HG02885 (cell line): ENCODE data around the gene CALML3.

Experiments used
- ATAC-seq: cut with Tn5 transposase; IDR thresholded peaks from one replicate; pipeline ENCODE4 v1.9.1; 2021; ENCODE audit warnings: mild to moderate bottlenecking; ENCODE audit not compliant: unreplicated experiment, poor library complexity

CALML3 gene

GRCh38 chr10:5564537-5565204, 39.9 kb downstream of the CALML3 start:
- ATAC-seq: no peak

- ATAC-seq: no peak
Measured at GRCh38 chr10:5565205-5565545, 40.4 kb downstream of the CALML3 start.

GRCh38 chr10:5565671-5566581, 41.2 kb downstream of the CALML3 start:
- no peak for ATAC-seq

GRCh38 chr10:5566614-5567013, 41.9 kb downstream of the CALML3 start:
- ATAC-seq: no peak

- ATAC-seq: no peak
Measured at GRCh38 chr10:5567477-5567876, 42.7 kb downstream of the CALML3 start.

DNA sequence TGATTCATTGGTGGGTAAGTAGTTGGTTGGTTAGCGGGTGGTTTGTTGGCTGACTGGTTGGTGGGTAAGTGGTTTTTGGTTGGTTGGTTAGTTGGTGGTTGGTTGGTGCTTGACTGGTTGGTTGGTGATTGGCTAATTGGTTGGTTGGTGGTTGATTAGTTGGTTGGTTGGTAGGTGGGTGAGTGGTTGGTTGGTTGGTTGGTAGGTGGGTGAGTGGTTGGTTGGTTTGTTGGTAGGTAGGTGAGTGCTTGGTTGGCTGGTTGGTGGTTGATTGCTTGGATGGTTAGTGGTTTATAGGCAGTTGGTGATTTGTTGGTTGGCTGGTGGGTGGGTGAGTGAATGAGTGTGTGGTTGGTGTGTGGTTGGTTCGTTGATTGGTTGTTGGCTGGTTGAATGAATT, 44.2 kb downstream of the CALML3 start:
- no peak for ATAC-seq

- ATAC-seq: no peak
Measured at GRCh38 chr10:5569568-5569967, 44.8 kb downstream of the CALML3 start.

DNA sequence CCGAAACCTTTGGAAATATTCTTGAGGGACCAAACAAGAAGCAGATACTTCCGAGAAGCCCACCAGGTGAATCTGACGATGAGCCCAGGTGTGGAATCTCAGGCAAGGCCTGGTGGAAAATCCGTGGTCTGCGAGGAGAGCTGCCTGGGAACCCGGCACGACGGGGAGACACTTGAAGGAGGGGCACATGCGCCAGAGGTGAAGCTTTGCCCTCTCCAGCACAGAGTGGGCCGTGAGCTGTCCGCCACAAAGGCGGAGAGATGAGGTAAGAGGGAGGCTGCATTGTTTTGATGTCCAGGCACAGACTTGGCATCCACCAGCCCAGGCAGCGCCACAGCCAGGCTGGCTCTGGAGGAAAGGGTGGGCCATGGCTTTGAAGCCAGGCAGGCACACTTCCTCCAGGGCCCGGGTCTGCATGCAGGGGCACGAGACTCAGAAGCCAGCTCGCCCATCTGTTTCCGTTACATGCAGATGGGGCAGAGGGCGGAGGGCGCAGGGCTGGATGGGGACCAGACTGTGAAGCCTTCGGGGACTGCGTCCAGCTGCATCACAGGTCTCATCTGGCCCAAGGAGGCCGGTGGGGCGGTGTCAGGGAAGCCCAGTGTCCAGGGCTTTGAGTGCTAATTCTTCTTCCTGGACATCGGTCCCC, 45.4 kb downstream of the CALML3 start:
- no peak for ATAC-seq

DNA sequence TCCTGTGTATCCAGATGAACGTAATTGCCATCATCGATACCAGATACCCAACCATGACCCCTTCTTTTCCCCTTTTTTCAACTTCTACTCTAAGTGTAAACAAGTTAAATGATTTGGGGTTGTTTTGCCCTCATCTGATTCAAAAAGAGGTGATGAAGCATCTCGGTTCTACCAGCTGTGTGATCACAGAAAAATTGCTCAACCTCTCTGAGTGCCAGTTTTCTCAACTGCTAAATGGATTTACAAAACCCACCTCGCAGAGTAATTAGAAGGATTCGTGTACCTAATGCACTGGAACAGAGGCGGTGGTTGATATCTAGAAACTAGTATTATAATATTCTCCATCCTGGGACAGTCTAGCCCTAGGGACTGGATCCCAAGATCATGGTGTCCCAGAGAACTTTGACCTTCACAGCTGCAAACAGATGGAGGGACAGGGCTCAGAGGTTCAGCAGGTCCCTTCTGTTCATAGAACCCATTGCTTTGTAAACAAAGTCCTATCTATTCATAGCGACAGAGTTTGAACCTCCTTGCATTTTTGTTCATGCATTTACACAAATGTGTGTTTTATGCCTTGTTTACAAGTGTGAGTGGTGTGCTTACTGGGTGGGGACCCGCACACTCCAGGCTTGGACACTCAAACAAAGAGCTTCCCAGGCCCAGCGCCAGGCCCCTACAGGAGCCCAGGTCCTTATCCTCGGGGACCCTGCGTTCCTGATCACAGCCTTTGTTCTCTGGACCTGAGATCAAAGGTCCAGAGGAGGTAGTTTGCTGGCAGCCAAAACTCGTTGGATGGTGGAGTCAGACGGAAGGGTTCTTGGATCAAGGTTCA, 46.4 kb downstream of the CALML3 start:
- no peak for ATAC-seq

GRCh38 chr10:5571826-5572225, 47.1 kb downstream of the CALML3 start:
- ATAC-seq: no peak

- ATAC-seq: no peak
Measured at GRCh38 chr10:5573319-5573950, 48.7 kb downstream of the CALML3 start.

DNA sequence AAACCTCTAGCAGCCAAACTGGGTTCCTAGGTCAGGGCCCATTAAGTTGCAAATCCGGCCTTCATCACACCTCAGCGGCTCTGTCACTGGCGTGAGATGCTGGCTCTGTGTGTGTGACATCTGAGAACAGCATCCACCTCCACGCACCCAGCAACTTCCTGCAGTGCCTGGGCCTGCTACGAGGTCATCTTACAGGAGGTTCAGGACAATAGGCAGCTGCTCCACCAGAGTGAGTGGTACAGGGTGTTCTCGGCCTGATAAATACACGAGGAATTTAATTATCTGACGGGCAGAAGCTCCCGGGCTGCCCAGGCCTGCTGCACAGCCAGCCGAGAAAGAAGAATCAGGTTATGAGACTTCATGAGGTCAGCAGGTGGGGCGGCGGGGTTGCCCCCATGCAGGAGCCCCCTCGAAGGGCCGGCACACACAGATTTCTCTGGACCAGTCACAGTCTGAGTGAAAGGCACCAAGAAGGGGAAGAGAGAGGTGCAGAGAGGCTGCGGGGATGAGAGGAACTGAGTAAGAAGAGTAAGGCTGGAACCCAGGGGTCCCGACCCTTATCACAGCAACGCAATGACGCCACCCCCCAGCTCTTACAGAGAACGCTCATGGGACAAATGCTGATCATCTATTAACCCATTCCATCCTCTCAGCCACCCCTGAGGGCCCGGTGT, 49.3 kb downstream of the CALML3 start:
- no peak for ATAC-seq

DNA sequence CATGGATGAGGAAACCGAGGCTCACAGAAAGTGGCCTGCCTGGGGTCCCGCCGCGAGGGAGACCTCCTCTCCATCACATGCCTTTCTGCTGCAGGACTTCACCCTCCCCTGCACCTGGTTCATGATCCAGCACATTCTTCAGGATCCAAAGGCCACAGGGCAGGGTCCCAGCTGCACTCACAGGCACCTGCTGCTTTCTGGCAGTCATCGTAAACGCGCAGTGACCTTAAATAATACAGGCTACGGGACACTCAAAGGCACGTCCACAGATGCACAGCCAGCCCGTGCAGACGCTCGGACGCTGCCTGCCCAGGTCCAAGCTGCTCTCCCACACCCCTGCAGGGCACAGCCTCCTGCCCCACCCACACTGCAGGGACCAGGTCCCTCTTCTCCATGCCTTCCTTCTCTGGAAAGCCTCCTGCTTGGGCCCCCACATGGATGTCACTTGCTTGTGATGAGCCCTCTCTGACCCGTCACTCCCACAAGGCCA, 49.9 kb downstream of the CALML3 start:
- no peak for ATAC-seq

GRCh38 chr10:5575144-5575481, 50.4 kb downstream of the CALML3 start:
- ATAC-seq: no peak

GRCh38 chr10:5575482-5576153, 50.9 kb downstream of the CALML3 start:
- ATAC-seq: no peak

DNA sequence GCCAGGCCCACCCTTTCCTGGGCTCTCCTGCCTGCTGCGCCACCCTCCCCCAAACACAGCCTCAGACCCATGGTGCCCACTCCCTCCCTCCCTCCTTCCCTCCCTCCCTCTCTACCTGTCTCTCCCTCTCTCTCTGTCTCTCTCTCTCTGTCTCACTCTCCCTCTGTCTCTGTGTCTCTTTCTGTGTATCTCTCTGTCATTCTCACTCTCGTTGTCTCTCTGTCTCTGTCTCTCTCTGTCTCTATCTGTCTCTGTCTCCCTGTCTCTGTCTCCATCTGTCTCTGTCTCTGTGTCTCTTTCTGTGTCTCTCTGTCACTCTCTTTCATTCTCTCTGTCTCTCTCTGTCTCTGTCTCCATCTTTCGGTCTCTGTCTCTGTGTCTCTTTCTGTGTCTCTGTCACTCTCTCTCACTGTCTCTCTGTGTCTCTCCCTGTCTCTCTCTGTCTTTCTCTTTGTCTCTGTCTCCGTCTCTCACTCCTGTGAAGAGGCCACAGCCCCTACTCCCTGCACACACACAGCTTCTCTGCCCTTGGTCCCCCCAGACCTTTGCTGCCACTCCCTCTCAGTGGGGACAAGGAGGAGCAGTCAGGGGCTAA, 51.5 kb downstream of the CALML3 start:
- ATAC-seq: no peak
